Measurements from ENCODE around the gene CCT7. TPM values are rescaled to one million over a fixed set of nuclear protein-coding genes. Genes with fewer than 3 reads are reported as not detected.

CCT7 gene
- total RNA-seq, 1 experiment from 2014 or later = 637 TPM

- no peak for ATAC-seq
- Histone ChIP-seq H3K79me2 (ENCODE audit: insufficient read depth, low read length) (no peaks in the 10 kb centered on the region), H3K27me3 (ENCODE audit: insufficient read depth, low read length) (no peaks in the 10 kb centered on the region), H2AFZ (ENCODE audit: low read depth, low read length, poor library complexity, severe bottlenecking) (no peak overlapping the region), H3K9me2 (ENCODE audit: insufficient read depth) (no peaks in the 10 kb centered on the region), H3K4me3 (replicated peaks in 1 of 2; ENCODE audit: low read depth in 1 of 2, low read length in 2 of 2) (no peak overlapping the region), H3K9ac (ENCODE audit: low read length) (no peak overlapping the region), H3K4me1 (ENCODE audit: control insufficient read depth in 1 of 2, insufficient read depth in 2 of 2, low read length in 2 of 2) (no peaks in the 10 kb centered on the region), H3K27ac (ENCODE audit: low read depth, low read length) (no peak overlapping the region), H3K4me2 (ENCODE audit: low read length) (no peak overlapping the region), H3K36me3 (ENCODE audit: control insufficient read depth in 1 of 2, insufficient read depth in 2 of 2, low read length in 2 of 2) (peaks cover 14 to 15% of the 10 kb centered on the region in 2 experiments; a peak in 3 of 4 replicates), H4K20me1 (ENCODE audit: insufficient read depth) (no peaks in the 10 kb centered on the region), H3K9me3 (ENCODE audit: control insufficient read depth in 1 of 2, insufficient read depth in 1 of 2, low read depth in 1 of 2, low read length in 2 of 2) (no peaks in the 10 kb centered on the region)
- no TSS peak for BruUV-seq (replicated peaks)
- POLR2A ChIA-PET = no interaction called here
- RAD21 ChIA-PET (ENCODE audit: low non-redundant PET in 1 of 2, low total read pairs in 2 of 2, uncharacterized antibody in 2 of 2, unreplicated experiment in 2 of 2) = no interaction called here
- CTCF ChIA-PET = no interaction called here
- TF ChIP-seq EGR1 (IDR thresholded peaks at IDR 0.05; ENCODE audit: low read depth) (no peak), ZNF274 (IDR thresholded peaks at IDR 0.05; ENCODE audit: low read depth, low read length) (no peak), POLR2A (IDR thresholded peaks at IDR 0.05; ENCODE audit: borderline replicate concordance, extremely low read depth, insufficient read depth, insufficient read length) (no peak), EZH2phosphoT487 (IDR thresholded peaks at IDR 0.05; ENCODE audit: borderline replicate concordance) (no peak), YY1 (IDR thresholded peaks at IDR 0.05; ENCODE audit: extremely low read depth, insufficient replicate concordance, low read depth, low read length) (no peak), ATF3 (IDR thresholded peaks at IDR 0.05) (no peak), ELF1 (IDR thresholded peaks at IDR 0.05; ENCODE audit: borderline replicate concordance, low read depth) (no peak), SRF (IDR thresholded peaks at IDR 0.05; ENCODE audit: low read depth) (no peak), CBX3 (IDR thresholded peaks at IDR 0.05; ENCODE audit: low read depth) (no peak), MAX (IDR thresholded peaks at IDR 0.05) (no peak), SP1 (IDR thresholded peaks at IDR 0.05; ENCODE audit: low read depth) (no peak)
- TF ChIP-seq, protein P1, sequence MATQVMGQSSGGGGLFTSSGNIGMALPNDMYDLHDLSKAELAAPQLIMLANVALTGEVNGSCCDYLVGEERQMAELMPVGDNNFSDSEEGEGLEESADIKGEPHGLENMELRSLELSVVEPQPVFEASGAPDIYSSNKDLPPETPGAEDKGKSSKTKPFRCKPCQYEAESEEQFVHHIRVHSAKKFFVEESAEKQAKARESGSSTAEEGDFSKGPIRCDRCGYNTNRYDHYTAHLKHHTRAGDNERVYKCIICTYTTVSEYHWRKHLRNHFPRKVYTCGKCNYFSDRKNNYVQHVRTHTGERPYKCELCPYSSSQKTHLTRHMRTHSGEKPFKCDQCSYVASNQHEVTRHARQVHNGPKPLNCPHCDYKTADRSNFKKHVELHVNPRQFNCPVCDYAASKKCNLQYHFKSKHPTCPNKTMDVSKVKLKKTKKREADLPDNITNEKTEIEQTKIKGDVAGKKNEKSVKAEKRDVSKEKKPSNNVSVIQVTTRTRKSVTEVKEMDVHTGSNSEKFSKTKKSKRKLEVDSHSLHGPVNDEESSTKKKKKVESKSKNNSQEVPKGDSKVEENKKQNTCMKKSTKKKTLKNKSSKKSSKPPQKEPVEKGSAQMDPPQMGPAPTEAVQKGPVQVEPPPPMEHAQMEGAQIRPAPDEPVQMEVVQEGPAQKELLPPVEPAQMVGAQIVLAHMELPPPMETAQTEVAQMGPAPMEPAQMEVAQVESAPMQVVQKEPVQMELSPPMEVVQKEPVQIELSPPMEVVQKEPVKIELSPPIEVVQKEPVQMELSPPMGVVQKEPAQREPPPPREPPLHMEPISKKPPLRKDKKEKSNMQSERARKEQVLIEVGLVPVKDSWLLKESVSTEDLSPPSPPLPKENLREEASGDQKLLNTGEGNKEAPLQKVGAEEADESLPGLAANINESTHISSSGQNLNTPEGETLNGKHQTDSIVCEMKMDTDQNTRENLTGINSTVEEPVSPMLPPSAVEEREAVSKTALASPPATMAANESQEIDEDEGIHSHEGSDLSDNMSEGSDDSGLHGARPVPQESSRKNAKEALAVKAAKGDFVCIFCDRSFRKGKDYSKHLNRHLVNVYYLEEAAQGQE (IDR thresholded peaks at IDR 0.05; ENCODE audit: low read depth) = no peak
- no peak for DNase-seq (ENCODE audit: low read depth, low spot score)
- intact Hi-C loops (cut with micrococcal nuclease) = no loop called here
Observed at GRCh38 chr2:73259704-73260337, 25.7 kb downstream of the CCT7 start.

Data from HCT116 (cell line).